Measurements from ENCODE around the gene GNA14. TPM values are rescaled to one million over a fixed set of nuclear protein-coding genes. Genes with fewer than 3 reads are reported as not detected.

Gene GNA14
- total and polyA plus RNA-seq, 2 donors (not counting 3 experiments of a cell fraction or from before 2014, with no cell fraction given), result 2.1 to 3.3 TPM

DNA sequence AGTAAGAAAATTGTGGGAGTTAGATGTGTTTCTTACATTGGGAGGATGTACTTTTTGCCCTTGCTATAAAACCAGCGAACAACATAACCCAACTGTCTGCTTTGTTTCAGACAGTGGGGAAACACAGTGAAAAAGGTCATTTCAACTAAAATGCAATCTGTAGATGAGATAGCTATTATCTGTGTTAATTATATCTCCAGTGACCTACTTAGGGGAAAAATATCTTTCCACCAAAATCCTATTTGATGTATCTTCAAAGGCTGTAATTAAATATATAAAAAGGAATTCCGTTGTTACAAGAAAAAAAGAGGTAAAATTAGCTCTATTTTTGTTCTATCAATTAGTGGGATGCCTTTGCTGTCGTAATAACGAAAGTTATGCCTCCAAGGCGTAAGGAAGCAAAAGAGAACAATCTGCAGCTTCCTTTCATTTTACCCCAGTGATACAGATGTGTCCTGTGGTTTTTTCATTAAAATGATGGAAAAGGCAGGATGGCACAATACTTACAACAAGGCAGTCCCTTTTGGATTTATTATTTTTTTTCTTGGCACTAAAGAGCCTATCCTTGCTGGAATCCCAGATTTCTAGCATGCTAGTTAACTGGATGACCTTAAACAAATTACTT, 100.9 kb downstream of the GNA14 start:
- dilution Hi-C loops (cut with MboI; ENCODE audit: extremely low pct_ligation_motif_present, low sequenced_read_pairs), result no loop called here
- DNase-seq (ENCODE audit: low read depth, low spot score) (no peak), FAIRE-seq (no peak)
- no peak overlapping the region for H3K9ac ChIP-seq (replicated peaks; ENCODE audit: extremely low read depth, insufficient read depth, low read length)
- no peaks in the 10 kb centered on the region for H3K27me3 ChIP-seq (ENCODE audit: control insufficient read depth in 2 of 2, insufficient read depth in 2 of 2, low read length in 2 of 2)
- no peak overlapping the region for H3K27ac ChIP-seq (ENCODE audit: insufficient read depth, low read depth, low read length)
- ChIA-PET POLR2A (no interaction called here), CTCF (no interaction called here)
- H3K9me3 ChIP-seq (replicated peaks; ENCODE audit: control insufficient read depth, insufficient read depth, low read length), result no peaks in the 10 kb centered on the region
- TF ChIP-seq FOS (IDR thresholded peaks at IDR 0.05; ENCODE audit: borderline replicate concordance, insufficient read depth, low read length), result no peak
- H3K79me2 ChIP-seq (ENCODE audit: control insufficient read depth, insufficient read depth, low read length), result no peaks in the 10 kb centered on the region
- H3K36me3 ChIP-seq (ENCODE audit: control insufficient read depth in 2 of 2, extremely low read depth in 1 of 2, insufficient read depth in 2 of 2, low read length in 2 of 2), result no peaks in the 10 kb centered on the region
- H2AFZ ChIP-seq (ENCODE audit: low read depth, low read length), result no peak overlapping the region
- no peaks in the 10 kb centered on the region for H3K9me1 ChIP-seq (replicated peaks; ENCODE audit: control insufficient read depth, extremely low read depth, insufficient read depth, low read length)
- H3K4me3 ChIP-seq (replicated peaks in 1 of 3; ENCODE audit: insufficient read depth in 1 of 3, low read depth in 1 of 3, low read length in 3 of 3), result no peak overlapping the region
- no peaks in the 10 kb centered on the region for H3K4me1 ChIP-seq (ENCODE audit: control insufficient read depth, extremely low read depth, insufficient read depth, low read length)
- H3K4me2 ChIP-seq (ENCODE audit: insufficient read depth, low read length), result no peak overlapping the region
- no peaks in the 10 kb centered on the region for H4K20me1 ChIP-seq (replicated peaks; ENCODE audit: control insufficient read depth, extremely low read depth, insufficient read depth, low read length)
- no TSS peak for BruUV-seq (replicated peaks)
- intact Hi-C loops (cut with micrococcal nuclease), result no loop called here

- DNase-seq (ENCODE audit: low read depth, low spot score) (no peak), FAIRE-seq (no peak)
- no peaks in the 10 kb centered on the region for H3K9me3 ChIP-seq (replicated peaks; ENCODE audit: control insufficient read depth, insufficient read depth, low read length)
- TF ChIP-seq, protein P1, sequence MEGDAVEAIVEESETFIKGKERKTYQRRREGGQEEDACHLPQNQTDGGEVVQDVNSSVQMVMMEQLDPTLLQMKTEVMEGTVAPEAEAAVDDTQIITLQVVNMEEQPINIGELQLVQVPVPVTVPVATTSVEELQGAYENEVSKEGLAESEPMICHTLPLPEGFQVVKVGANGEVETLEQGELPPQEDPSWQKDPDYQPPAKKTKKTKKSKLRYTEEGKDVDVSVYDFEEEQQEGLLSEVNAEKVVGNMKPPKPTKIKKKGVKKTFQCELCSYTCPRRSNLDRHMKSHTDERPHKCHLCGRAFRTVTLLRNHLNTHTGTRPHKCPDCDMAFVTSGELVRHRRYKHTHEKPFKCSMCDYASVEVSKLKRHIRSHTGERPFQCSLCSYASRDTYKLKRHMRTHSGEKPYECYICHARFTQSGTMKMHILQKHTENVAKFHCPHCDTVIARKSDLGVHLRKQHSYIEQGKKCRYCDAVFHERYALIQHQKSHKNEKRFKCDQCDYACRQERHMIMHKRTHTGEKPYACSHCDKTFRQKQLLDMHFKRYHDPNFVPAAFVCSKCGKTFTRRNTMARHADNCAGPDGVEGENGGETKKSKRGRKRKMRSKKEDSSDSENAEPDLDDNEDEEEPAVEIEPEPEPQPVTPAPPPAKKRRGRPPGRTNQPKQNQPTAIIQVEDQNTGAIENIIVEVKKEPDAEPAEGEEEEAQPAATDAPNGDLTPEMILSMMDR (IDR thresholded peaks at IDR 0.05; ENCODE audit: extremely low read depth in 1 of 2, insufficient read depth in 1 of 2, low read depth in 1 of 2, low read length in 2 of 2), result no peak
- TF ChIP-seq MAX (IDR thresholded peaks at IDR 0.05; ENCODE audit: insufficient read depth, insufficient read length), result no peak
- TF ChIP-seq JUN (IDR thresholded peaks at IDR 0.05; ENCODE audit: borderline replicate concordance, insufficient read depth, insufficient read length, low read depth), result no peak
- no peak for TF ChIP-seq MYC (IDR thresholded peaks at IDR 0.05; ENCODE audit: low read depth, low read length)
- no peak for TF ChIP-seq POLR2AphosphoS5 (IDR thresholded peaks at IDR 0.05; ENCODE audit: insufficient read depth, low read depth, low read length)
- no peak for TF ChIP-seq POLR2A (IDR thresholded peaks at IDR 0.05; ENCODE audit: low read depth, low read length)
- TF ChIP-seq GATA2 (IDR thresholded peaks at IDR 0.05; ENCODE audit: insufficient read depth, insufficient read length, low read depth, low read length), result no peak
- no peak for TF ChIP-seq EZH2 (IDR thresholded peaks at IDR 0.05; ENCODE audit: borderline replicate concordance, low read depth, low read length, severe bottlenecking)
- TF ChIP-seq FOS (IDR thresholded peaks at IDR 0.05; ENCODE audit: borderline replicate concordance, insufficient read depth, low read length), result no peak
- no peak overlapping the region for H3K9ac ChIP-seq (replicated peaks; ENCODE audit: extremely low read depth, insufficient read depth, low read length)
- H3K27ac ChIP-seq (ENCODE audit: insufficient read depth, low read depth, low read length), result no peak overlapping the region
- intact Hi-C loops (cut with micrococcal nuclease) (no loop called here), dilution Hi-C loops (cut with MboI; ENCODE audit: extremely low pct_ligation_motif_present, low sequenced_read_pairs) (no loop called here)
- CTCF ChIA-PET, result no interaction called here
- no peaks in the 10 kb centered on the region for H3K36me3 ChIP-seq (ENCODE audit: control insufficient read depth in 2 of 2, extremely low read depth in 1 of 2, insufficient read depth in 2 of 2, low read length in 2 of 2)
- H2AFZ ChIP-seq (ENCODE audit: low read depth, low read length), result no peak overlapping the region
- H3K79me2 ChIP-seq (ENCODE audit: control insufficient read depth, insufficient read depth, low read length), result no peaks in the 10 kb centered on the region
- H3K4me1 ChIP-seq (ENCODE audit: control insufficient read depth, extremely low read depth, insufficient read depth, low read length), result no peaks in the 10 kb centered on the region
- no TSS peak for BruUV-seq (replicated peaks)
- H3K4me2 ChIP-seq (ENCODE audit: insufficient read depth, low read length), result no peak overlapping the region
- H4K20me1 ChIP-seq (replicated peaks; ENCODE audit: control insufficient read depth, extremely low read depth, insufficient read depth, low read length), result no peaks in the 10 kb centered on the region
- no peaks in the 10 kb centered on the region for H3K27me3 ChIP-seq (ENCODE audit: control insufficient read depth in 2 of 2, insufficient read depth in 2 of 2, low read length in 2 of 2)
- no peaks in the 10 kb centered on the region for H3K9me1 ChIP-seq (replicated peaks; ENCODE audit: control insufficient read depth, extremely low read depth, insufficient read depth, low read length)
- POLR2A ChIA-PET, result no interaction called here
- no peak overlapping the region for H3K4me3 ChIP-seq (replicated peaks in 1 of 3; ENCODE audit: insufficient read depth in 1 of 3, low read depth in 1 of 3, low read length in 3 of 3)
Measured at GRCh38 chr9:77546376-77546950, 101.7 kb downstream of the GNA14 start.
